PC-3 (cell line): Measurements from ENCODE around the gene HMGXB4. TPM values are rescaled to one million over a fixed set of nuclear protein-coding genes. Genes with fewer than 3 reads are reported as not detected.

ENCODE experiments used
- ATAC-seq: fragments of 200-7000 bp; cut with Tn5 transposase; 2 replicates; pipeline ENCODE4 v1.9.1; 2020; ENCODE audit warnings: mild to moderate bottlenecking, moderate library complexity
- BruUV-seq: library from RNA; stranded (reverse); fragments of 400-500 nt; replicated peaks from 2 replicates; lab custom pipeline; 2021; lab: Mats Ljungman, UMichigan
- CTCF ChIA-PET: fragments of 300-600 bp; sonication (Branson Sonifier 250); formaldehyde crosslinking; loops from one replicate; lab custom pipeline; 2022; ENCODE audit warnings: antibody characterized with exemption; lab: Charles Lee
- POLR2A ChIA-PET: fragments of 300-600 bp; sonication (Branson Sonifier 250); formaldehyde crosslinking; loops from one replicate; lab custom pipeline; 2022; ENCODE audit warnings: antibody characterized with exemption; ENCODE audit not compliant: unreplicated experiment; lab: Charles Lee
- DNase-seq: peaks from one replicate; pipeline ENCODE4 v3.0.0-alpha.2; 2015
- H2AFZ ChIP-seq: fragments of 300-600 bp; sonication (generic); 2 replicates; pipeline ENCODE4 v1.6.0; 2016; ENCODE audit warnings: antibody characterized with exemption, low read length
- H3F3A ChIP-seq: fragments of 300-600 bp; sonication (generic); one replicate; pipeline ENCODE4 v1.6.0; 2017; ENCODE audit warnings: antibody characterized with exemption, low read length, control low read depth, mild to moderate bottlenecking; ENCODE audit not compliant: unreplicated experiment
- H3K27ac ChIP-seq: fragments of 300-600 bp; sonication (generic); 2 replicates; pipeline ENCODE4 v1.5.1; 2016; ENCODE audit warnings: mild to moderate bottlenecking, low read length
- H3K27me3 ChIP-seq: fragments of 300-600 bp; sonication (generic); 2 replicates; pipeline ENCODE4 v1.6.1; 2016; ENCODE audit warnings: low read length, mixed read lengths
- H3K36me3 ChIP-seq: fragments of 300-600 bp; sonication (generic); 2 replicates; pipeline ENCODE4 v1.6.1; 2016; ENCODE audit warnings: low read depth, mixed run types, low read length, mixed read lengths
- H3K4me1 ChIP-seq: fragments of 300-600 bp; sonication (generic); 2 replicates; pipeline ENCODE4 v1.5.1; 2016; ENCODE audit warnings: low read length; ENCODE audit not compliant: insufficient read depth
- H3K4me2 ChIP-seq: fragments of 300-600 bp; sonication (generic); 2 replicates; pipeline ENCODE4 v1.6.0; 2016; ENCODE audit warnings: low read length
- H3K4me3 ChIP-seq: fragments of 300-600 bp; sonication (generic); 2 replicates; pipeline ENCODE4 v1.5.1; 2016; ENCODE audit warnings: mild to moderate bottlenecking, low read length, mixed read lengths
- H3K79me2 ChIP-seq: fragments of 300-600 bp; sonication (generic); 2 replicates; pipeline ENCODE4 v1.6.1; 2017; ENCODE audit warnings: low read length, mixed read lengths
- H3K9ac ChIP-seq: fragments of 300-600 bp; sonication (generic); 2 replicates; pipeline ENCODE4 v1.6.0; 2016; ENCODE audit warnings: mild to moderate bottlenecking, low read length
- H3K9me2 ChIP-seq: fragments of 300-600 bp; sonication (generic); replicated peaks from 2 replicates; pipeline ENCODE4 v1.6.1; 2016; ENCODE audit warnings: mixed run types, low read length, mixed read lengths
- H3K9me3 ChIP-seq: fragments of 300-600 bp; sonication (generic); 2 replicates; pipeline ENCODE4 v1.6.1; 2016; ENCODE audit warnings: low read length, mixed read lengths
- H4K20me1 ChIP-seq: fragments of 300-600 bp; sonication (generic); 2 replicates; pipeline ENCODE4 v1.6.1; 2016; ENCODE audit warnings: low read length, mixed read lengths
- CTCF ChIP-seq: fragments of 300-600 bp; sonication (generic); conservative IDR thresholded peaks from 2 replicates; pipeline ENCODE4 v1.5.1; 2017; ENCODE audit warnings: antibody characterized with exemption, low read depth, mild to moderate bottlenecking, low read length
- EZH2 ChIP-seq: fragments of 300-600 bp; sonication (generic); IDR thresholded peaks from one replicate; pipeline ENCODE4 v1.6.1; 2017; ENCODE audit warnings: antibody characterized with exemption, mild to moderate bottlenecking, low read length; ENCODE audit not compliant: unreplicated experiment
- EZH2phosphoT487 ChIP-seq: fragments of 300-600 bp; sonication (generic); IDR thresholded peaks from 2 replicates; pipeline ENCODE4 v1.6.1; 2018; ENCODE audit warnings: mild to moderate bottlenecking, antibody characterized with exemption, low read length, borderline replicate concordance
- intact Hi-C: fragments of 100-400 bp; cut with micrococcal nuclease; formaldehyde crosslinking; loops from 2 replicates; pipeline ENCODE4 v1.9.0; 2023
- total RNA-seq: library from RNA; depleted of rRNA; stranded (reverse); fragments of >200 nt; gene quantifications from 2 replicates; pipeline ENCODE4 v1.2.3, GENCODE V29; 2014

HMGXB4 gene
- total RNA-seq, 1 experiment from 2014 or later, result 12.9 TPM

DNA sequence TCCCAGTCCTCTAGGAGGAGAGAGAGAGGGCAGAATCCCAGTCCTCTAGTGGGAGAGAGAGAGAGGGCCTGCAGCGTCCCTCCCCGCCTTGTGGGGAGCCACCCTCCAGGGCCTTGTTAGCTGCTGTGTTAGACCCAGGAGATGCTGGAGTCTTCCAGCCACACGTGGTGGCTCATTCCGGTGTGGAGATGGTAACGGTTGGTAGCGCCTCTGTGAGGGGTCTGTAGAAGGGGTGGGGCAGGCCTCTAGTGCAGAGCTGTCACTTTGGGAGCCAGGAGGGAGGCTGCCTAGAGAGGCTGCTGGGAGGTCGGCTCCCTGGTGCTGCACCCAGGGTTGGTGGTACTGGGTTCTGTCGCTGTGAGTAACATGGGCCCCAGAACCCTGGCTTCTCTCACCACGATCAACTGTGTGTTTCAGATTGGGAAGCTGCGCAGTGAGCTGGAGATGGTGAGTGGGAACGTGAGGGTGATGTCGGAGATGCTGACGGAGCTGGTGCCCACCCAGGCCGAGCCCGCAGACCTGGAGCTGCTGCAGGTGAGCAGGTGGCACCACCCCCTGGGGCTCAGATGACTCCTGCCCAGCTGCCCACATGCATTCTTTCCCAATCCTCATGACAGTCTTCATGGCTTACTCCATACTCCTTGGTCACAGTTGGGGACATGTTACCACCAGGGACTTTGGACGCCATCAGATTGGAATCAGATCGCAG is 69.7 kb downstream of the HMGXB4 start:
- no peak for DNase-seq
- intact Hi-C loops, result no loop called here
- H3F3A ChIP-seq, result no peaks in the 10 kb centered on the region
- no peak for ATAC-seq
- CTCF ChIA-PET, result no interaction called here
- no TSS peak for BruUV-seq
- H3K9ac ChIP-seq, result no peak overlapping the region
- no peaks in the 10 kb centered on the region for H3K27me3 ChIP-seq
- H3K36me3 ChIP-seq, result no peaks in the 10 kb centered on the region
- no peaks in the 10 kb centered on the region for H3K79me2 ChIP-seq
- no peaks in the 10 kb centered on the region for H4K20me1 ChIP-seq
- no peaks in the 10 kb centered on the region for H3K4me1 ChIP-seq
- no peaks in the 10 kb centered on the region for H3K9me2 ChIP-seq
- H2AFZ ChIP-seq, result no peak overlapping the region
- no peak overlapping the region for H3K4me2 ChIP-seq
- no peaks in the 10 kb centered on the region for H3K9me3 ChIP-seq
- POLR2A ChIA-PET, result no interaction called here
- no peak overlapping the region for H3K27ac ChIP-seq
- TF ChIP-seq EZH2phosphoT487 (no peak), EZH2 (no peak), CTCF (no peak)
- no peak overlapping the region for H3K4me3 ChIP-seq

GRCh38 chr22:35327690-35328471 is 70.6 kb downstream of the HMGXB4 start:
- CTCF ChIA-PET, result no interaction called here
- no peak overlapping the region for H3K27ac ChIP-seq
- H3K4me1 ChIP-seq, result no peaks in the 10 kb centered on the region
- H3K36me3 ChIP-seq, result no peaks in the 10 kb centered on the region
- no peak for ATAC-seq
- H3K4me2 ChIP-seq, result no peak overlapping the region
- no peaks in the 10 kb centered on the region for H4K20me1 ChIP-seq
- BruUV-seq, result no TSS peak
- H3K27me3 ChIP-seq, result no peaks in the 10 kb centered on the region
- intact Hi-C loops, result no loop called here
- H2AFZ ChIP-seq, result no peak overlapping the region
- H3K79me2 ChIP-seq, result no peaks in the 10 kb centered on the region
- no peaks in the 10 kb centered on the region for H3K9me3 ChIP-seq
- no peaks in the 10 kb centered on the region for H3F3A ChIP-seq
- DNase-seq, result no peak
- no peak overlapping the region for H3K4me3 ChIP-seq
- H3K9ac ChIP-seq, result no peak overlapping the region
- TF ChIP-seq EZH2phosphoT487 (no peak), EZH2 (no peak), CTCF (no peak)
- POLR2A ChIA-PET, result no interaction called here
- no peaks in the 10 kb centered on the region for H3K9me2 ChIP-seq

GRCh38 chr22:35328472-35328885 is 71.2 kb downstream of the HMGXB4 start:
- ATAC-seq (no peak), DNase-seq (no peak)
- Histone ChIP-seq H3F3A (no peaks in the 10 kb centered on the region), H3K27me3 (no peaks in the 10 kb centered on the region), H3K36me3 (no peaks in the 10 kb centered on the region), H3K4me1 (no peaks in the 10 kb centered on the region), H3K79me2 (no peaks in the 10 kb centered on the region), H2AFZ (no peak overlapping the region), H3K4me3 (no peak overlapping the region), H3K9me2 (no peaks in the 10 kb centered on the region), H3K9ac (no peak overlapping the region), H4K20me1 (no peaks in the 10 kb centered on the region), H3K4me2 (no peak overlapping the region), H3K27ac (no peak overlapping the region), H3K9me3 (no peaks in the 10 kb centered on the region)
- ChIA-PET POLR2A (no interaction called here), CTCF (no interaction called here)
- intact Hi-C loops, result no loop called here
- no TSS peak for BruUV-seq
- no peak for TF ChIP-seq EZH2
- TF ChIP-seq CTCF, result no peak
- TF ChIP-seq EZH2phosphoT487, result no peak
